Stimulated activated CD8-positive, alpha-beta memory T cell treated with anti-CD3 and anti-CD28 coated beads, Interleukin-15, amount 100 ng/mL, for 48 hours (primary cell): ENCODE results near the gene ALMS1.
"Not testable (repeated sequence)": the region's sequence is repeated elsewhere in the genome, so short reads cannot be mapped to it uniquely, and the experiment has no call there.

Experiments
- DNase-seq, 2 donors: peaks; one replicate each; pipeline ENCODE4 v3.0.0-alpha.2; 2020; ENCODE audit warnings: low read depth in 2 of 2

ALMS1 gene

GRCh38 chr2:73516033-73516432 lies 130.4 kb downstream of the ALMS1 start:
- DNase-seq = no peak

GRCh38 chr2:73528688-73529087 lies 143.1 kb downstream of the ALMS1 start:
- no peak for DNase-seq

DNA sequence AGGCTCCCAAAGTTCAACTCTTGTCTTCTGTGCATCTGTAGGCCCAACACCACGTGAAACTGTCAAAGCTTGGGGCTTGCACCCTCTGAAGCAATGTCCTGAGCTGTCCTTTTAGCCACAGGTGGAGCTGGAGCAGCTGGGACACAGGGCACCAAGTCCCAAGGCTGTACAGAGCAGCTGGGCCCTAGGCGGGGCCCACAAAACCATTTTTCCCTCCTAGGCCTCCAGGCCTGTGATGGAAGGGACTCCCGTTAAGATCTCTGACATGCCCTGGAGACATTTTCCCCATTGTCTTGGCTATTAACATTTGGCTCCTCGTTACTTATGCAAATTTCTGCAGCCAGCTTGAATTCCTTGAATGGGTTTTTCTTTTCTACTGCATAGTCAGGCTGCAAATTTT lies 145.1 kb downstream of the ALMS1 start:
- not testable (repeated sequence) for DNase-seq

GRCh38 chr2:73532381-73532780 lies 146.7 kb downstream of the ALMS1 start:
- no peak for DNase-seq

GRCh38 chr2:73536133-73536840 lies 150.7 kb downstream of the ALMS1 start:
- no peak for DNase-seq

DNA sequence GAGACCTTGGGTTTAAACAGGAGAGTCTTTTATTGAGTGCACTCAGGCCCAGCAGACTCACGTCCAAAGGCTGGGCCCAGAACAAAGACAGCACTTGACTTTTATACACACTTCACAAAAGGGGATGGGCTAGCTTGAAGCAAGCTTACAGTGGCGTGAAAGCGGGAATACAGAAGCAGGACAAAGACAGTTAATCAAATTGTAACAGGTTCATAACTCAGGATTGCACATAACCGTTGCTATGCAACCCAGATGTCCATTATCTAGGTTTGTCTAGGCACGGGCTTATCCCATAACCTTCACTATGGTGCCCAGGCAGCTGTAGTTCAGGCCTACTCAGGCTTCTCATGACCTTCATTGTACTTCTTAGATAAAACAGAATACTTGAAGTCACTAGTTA lies 175.2 kb downstream of the ALMS1 start:
- DNase-seq = not testable (repeated sequence)

GRCh38 chr2:73561422-73561821 lies 175.8 kb downstream of the ALMS1 start:
- no peak for DNase-seq

- DNase-seq = no peak
Measured at GRCh38 chr2:73564986-73565385, 179.3 kb downstream of the ALMS1 start.

GRCh38 chr2:73566288-73566878 lies 180.7 kb downstream of the ALMS1 start:
- no peak for DNase-seq

DNA sequence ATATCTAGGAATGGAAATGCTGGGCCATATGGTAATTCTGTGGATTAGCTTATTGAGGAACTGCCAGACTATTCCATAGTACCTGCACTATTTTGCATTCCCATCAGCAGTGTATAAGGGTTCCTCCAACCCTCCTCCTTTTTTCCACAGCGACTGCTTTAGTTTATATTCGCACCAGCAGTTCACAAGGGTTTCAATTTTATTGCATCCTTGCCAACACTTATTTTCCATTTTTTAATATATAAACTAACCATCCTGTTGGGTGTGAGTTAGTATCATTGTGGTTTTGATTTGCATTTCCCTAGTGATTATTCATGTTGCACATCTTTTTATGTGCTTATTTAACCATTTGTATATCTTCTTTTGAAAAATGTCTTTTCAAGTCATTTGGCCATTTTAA lies 189.6 kb downstream of the ALMS1 start:
- no peak for DNase-seq

- no peak for DNase-seq
Measured at GRCh38 chr2:73582364-73582763, 196.7 kb downstream of the ALMS1 start.

DNA sequence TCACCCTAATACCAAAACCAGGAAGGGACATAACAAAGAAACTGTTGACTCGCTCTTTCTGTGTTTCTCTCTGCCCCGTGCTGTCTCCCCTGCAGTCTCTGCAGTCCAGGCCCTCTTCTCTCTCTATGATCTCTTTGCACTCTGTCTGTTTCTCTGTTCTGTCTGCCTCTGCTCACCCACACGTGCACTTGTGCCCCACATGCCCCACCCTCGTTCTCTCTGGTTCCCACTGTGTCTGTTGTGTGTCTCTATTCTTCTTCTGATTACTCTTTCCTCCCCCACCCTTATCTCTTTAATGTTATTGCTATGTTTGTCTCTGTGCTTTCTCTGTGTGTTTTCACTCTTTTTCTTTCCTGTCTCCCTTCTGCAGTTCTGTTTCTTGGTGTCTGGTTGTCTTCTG lies 202.5 kb downstream of the ALMS1 start:
- DNase-seq = no peak

DNA sequence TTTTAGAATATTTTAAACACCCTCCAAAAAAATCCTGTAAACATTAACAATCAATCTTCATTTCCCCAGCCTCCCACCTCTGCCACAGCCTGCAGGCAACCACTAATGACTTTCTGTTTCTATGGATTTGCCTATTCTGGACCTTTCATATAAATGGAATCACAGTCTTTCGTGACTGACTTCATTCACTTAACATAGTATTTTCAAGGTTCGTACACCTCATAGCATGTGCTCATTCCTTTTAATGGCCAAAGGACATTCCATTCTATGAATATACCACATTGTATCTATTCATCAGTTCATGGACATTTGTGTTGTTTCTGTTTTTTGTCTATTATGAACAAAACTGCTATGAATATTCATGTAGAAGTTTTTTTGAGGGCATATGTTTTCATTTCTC lies 208.0 kb downstream of the ALMS1 start:
- no peak for DNase-seq

DNA sequence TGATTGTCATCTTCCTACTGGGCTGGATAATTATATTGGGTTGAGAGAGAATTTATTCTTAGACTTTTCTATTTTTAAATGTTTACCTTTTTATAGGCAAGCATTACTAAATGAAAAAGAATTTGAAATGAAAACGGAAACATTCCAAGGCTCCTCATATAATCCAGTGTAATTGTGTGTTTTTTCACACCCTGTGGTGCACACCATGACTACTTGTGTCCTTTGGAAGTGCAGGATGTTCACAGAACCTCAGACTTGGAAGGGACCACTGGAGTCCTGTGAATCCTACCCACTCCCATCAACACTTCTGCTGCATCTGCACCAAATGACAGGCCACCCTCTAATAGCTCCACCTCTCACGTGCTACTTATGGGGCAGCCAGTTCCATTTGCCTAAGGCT lies 208.6 kb downstream of the ALMS1 start:
- no peak for DNase-seq

DNA sequence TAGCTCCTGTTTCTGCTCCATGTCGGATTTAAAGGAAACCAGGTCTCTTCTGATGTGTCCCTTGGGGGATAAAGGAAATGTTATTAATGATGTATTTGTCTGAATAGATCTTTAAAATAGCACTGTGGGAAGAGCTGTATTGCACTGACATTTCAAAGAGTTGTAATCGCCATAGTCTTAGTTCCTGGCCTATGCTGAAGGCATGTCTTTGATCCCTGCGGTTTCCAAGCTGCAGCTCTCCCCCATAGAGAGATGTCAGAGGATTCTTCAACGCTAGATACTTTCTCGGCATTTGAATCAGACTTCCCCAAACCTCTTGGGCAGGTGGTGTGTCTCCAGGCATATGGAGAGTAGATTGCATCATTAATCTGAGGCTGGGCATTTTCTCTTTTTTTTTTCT lies 216.1 kb downstream of the ALMS1 start:
- DNase-seq = no peak

GRCh38 chr2:73603099-73603588 lies 217.5 kb downstream of the ALMS1 start:
- DNase-seq = not testable (repeated sequence)

DNA sequence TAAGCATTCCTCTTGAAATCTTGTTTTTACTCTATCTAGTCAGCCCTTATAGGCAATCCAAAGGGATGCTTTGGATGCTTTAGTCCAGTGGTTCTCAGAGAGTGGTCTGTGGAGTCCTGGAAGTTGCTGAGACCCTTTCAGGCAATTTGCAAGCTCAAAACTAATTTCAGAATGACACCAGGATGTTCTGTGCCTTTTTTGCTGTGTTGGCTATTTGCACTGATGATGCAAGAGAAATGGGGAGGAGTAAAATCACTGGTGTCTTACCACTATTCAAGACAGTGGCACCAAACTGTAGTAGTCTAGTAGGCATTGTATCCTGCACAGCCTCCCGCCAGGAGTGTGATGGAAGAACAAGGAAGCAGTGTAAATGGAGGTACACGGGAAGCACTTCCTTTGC lies 219.0 kb downstream of the ALMS1 start:
- DNase-seq = not testable (repeated sequence)

- DNase-seq = no peak
Measured at GRCh38 chr2:73610111-73610510, 224.5 kb downstream of the ALMS1 start.

DNA sequence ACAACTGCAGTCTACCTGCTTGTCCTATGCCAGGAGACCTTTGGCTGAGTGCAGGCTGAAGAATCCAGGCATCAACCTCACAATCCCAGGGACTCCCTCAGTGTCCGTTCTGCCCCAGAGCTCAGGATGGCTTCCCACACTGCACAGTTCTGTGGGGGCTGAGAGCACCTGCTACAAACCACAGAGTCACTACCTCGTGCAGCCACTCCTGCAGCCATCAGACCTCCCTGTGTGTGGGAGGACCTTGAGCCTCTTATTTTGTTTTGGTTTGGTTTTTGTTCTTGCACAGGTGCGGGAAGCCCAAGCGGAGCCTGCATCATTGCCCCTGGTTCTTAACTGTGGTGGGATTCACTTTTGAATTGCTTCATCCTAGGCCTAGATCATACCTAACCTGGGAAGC lies 225.6 kb downstream of the ALMS1 start:
- no peak for DNase-seq

DNA sequence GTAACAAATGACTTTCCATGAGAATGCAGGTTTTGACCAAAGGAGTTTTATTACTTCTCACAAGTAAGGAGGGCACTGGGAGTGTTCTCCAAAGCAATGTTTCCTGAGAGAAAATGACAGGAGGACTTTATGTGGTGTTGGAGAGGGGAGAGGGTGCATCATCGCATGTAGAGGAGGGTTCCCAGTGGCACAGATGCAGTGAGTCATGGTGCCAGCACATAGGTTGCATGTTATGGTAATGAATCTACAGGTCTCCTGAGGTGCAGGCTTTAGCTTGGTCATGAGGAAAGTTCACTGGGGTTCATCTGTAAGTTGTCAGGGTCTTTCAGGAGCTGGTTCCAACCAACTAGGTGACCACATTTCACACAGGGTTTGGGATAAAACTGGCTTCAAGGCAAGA lies 226.2 kb downstream of the ALMS1 start:
- DNase-seq = no peak

- DNase-seq = no peak
Measured at GRCh38 chr2:73614105-73614504, 228.5 kb downstream of the ALMS1 start.

GRCh38 chr2:73614997-73615396 lies 229.4 kb downstream of the ALMS1 start:
- no peak for DNase-seq

- not testable (repeated sequence) for DNase-seq
Measured at GRCh38 chr2:73619925-73620324, 234.3 kb downstream of the ALMS1 start.

GRCh38 chr2:73624036-73624435 lies 238.4 kb downstream of the ALMS1 start:
- DNase-seq = not testable (repeated sequence)
